Muscle layer of duodenum (tissue), 2 donors: ENCODE results near the gene TACC3.

Experiments
- H3K27ac ChIP-seq: one replicate; pipeline ENCODE4 v1.7.0; 2013; ENCODE audit warnings: mild to moderate bottlenecking, low read length
- H3K27me3 ChIP-seq: one replicate; pipeline ENCODE4 v1.7.0; 2013; ENCODE audit warnings: low read depth, mild to moderate bottlenecking, control low read depth, low read length
- H3K36me3 ChIP-seq, 2 donors: one replicate each; pipeline ENCODE4 v1.7.0; 2013; ENCODE audit warnings: low read length in 2 of 2, control low read depth in 1 of 2, mild to moderate bottlenecking in 1 of 2; ENCODE audit not compliant: insufficient read depth in 2 of 2, control insufficient read depth in 1 of 2
- H3K4me1 ChIP-seq, 2 donors: one replicate each; pipeline ENCODE4 v1.7.0; 2013; ENCODE audit warnings: low read length in 2 of 2, mild to moderate bottlenecking in 2 of 2, control low read depth in 1 of 2, moderate library complexity in 1 of 2; ENCODE audit not compliant: insufficient read depth in 2 of 2, control insufficient read depth in 1 of 2
- H3K4me3 ChIP-seq, 2 donors: one replicate each; pipeline ENCODE4 v1.7.0; 2013; ENCODE audit warnings: low read length in 2 of 2, low read depth in 1 of 2, mild to moderate bottlenecking in 1 of 2
- H3K9me3 ChIP-seq, 2 donors: one replicate each; pipeline ENCODE4 v1.7.0; 2013; ENCODE audit warnings: low read length in 2 of 2, control low read depth in 1 of 2, mild to moderate bottlenecking in 1 of 2; ENCODE audit not compliant: control insufficient read depth in 1 of 2
- donor health status: healthy.

The TACC3 gene

GRCh38 chr4:1717129-1718094 is 3.9 kb upstream of the TACC3 start:
- H3K4me3 ChIP-seq, result no peak overlapping the region
- peaks cover 5 to 41% of the 10 kb centered on the region in 2 donors for H3K4me1 ChIP-seq
- H3K27me3 ChIP-seq, result no peaks in the 10 kb centered on the region
- H3K36me3 ChIP-seq, result peaks cover 0 to 19% of the 10 kb centered on the region in 2 donors
- no peaks in the 10 kb centered on the region for H3K9me3 ChIP-seq
- H3K27ac ChIP-seq, result no peak overlapping the region

GRCh38 chr4:1718095-1718850 is 3.0 kb upstream of the TACC3 start:
- H3K27ac ChIP-seq, result no peak overlapping the region
- peaks cover 0 to 19% of the 10 kb centered on the region in 2 donors for H3K36me3 ChIP-seq
- peaks cover 1 to 41% of the 10 kb centered on the region in 2 donors for H3K4me1 ChIP-seq

GRCh38 chr4:1720163-1720983 is 948 bp upstream of the TACC3 start:
- Histone ChIP-seq H3K4me3 (peak overlapping the region; percentile 82), H3K27me3 (no peaks in the 10 kb centered on the region), H3K36me3 (peaks cover 5 to 19% of the 10 kb centered on the region in 2 donors), H3K27ac (peak overlapping the region; percentile 63), H3K9me3 (no peaks in the 10 kb centered on the region), H3K4me1 (peaks cover 0 to 36% of the 10 kb centered on the region in 2 donors)

More at GRCh38 chr4:1718095-1718850, 3.0 kb upstream of the TACC3 start:
- no peaks in the 10 kb centered on the region for H3K27me3 ChIP-seq
- H3K4me3 ChIP-seq, result no peak overlapping the region
- no peaks in the 10 kb centered on the region for H3K9me3 ChIP-seq

- peaks cover 0 to 36% of the 10 kb centered on the region in 2 donors for H3K4me1 ChIP-seq
- peak overlapping the region; percentile 37 to 82 for H3K4me3 ChIP-seq
- H3K36me3 ChIP-seq, result peaks cover 5 to 15% of the 10 kb centered on the region in 2 donors
- no peaks in the 10 kb centered on the region for H3K9me3 ChIP-seq
- H3K27me3 ChIP-seq, result no peaks in the 10 kb centered on the region
- no peak overlapping the region for H3K27ac ChIP-seq
These were observed 587 bp downstream of the TACC3 start for GRCh38 chr4:1721666-1722550.

- peaks cover 0 to 36% of the 10 kb centered on the region in 2 donors for H3K4me1 ChIP-seq
- no peaks in the 10 kb centered on the region for H3K27me3 ChIP-seq
- H3K27ac ChIP-seq, result peak overlapping the region; percentile 43
- H3K36me3 ChIP-seq, result peaks cover 5 to 8% of the 10 kb centered on the region in 2 donors
- H3K9me3 ChIP-seq, result no peaks in the 10 kb centered on the region
- peak overlapping the region; percentile 37 to 82 for H3K4me3 ChIP-seq
These were observed 1.3 kb downstream of the TACC3 start for GRCh38 chr4:1722551-1723118.

- Histone ChIP-seq H3K4me1 (peaks cover 0 to 34% of the 10 kb centered on the region in 2 donors), H3K27ac (peak overlapping the region; percentile 43)
These were observed 1.9 kb downstream of the TACC3 start for GRCh38 chr4:1723131-1723801.

GRCh38 chr4:1725521-1725920 is 4.2 kb downstream of the TACC3 start:
- Histone ChIP-seq H3K9me3 (no peaks in the 10 kb centered on the region), H3K36me3 (peaks cover 5 to 10% of the 10 kb centered on the region in 2 donors), H3K27me3 (no peaks in the 10 kb centered on the region), H3K27ac (no peak overlapping the region), H3K4me1 (peaks cover 0 to 14% of the 10 kb centered on the region in 2 donors), H3K4me3 (no peak overlapping the region)

More at GRCh38 chr4:1723131-1723801, 1.9 kb downstream of the TACC3 start:
- peaks cover 5 to 8% of the 10 kb centered on the region in 2 donors for H3K36me3 ChIP-seq
- no peaks in the 10 kb centered on the region for H3K27me3 ChIP-seq
- peak overlapping the region; percentile 2 to 28 for H3K4me3 ChIP-seq
- H3K9me3 ChIP-seq, result no peaks in the 10 kb centered on the region

GRCh38 chr4:1726146-1726934 is 5.0 kb downstream of the TACC3 start:
- Histone ChIP-seq H3K36me3 (peaks cover 5 to 16% of the 10 kb centered on the region in 2 donors), H3K27ac (no peak overlapping the region)

More at GRCh38 chr4:1726146-1726934, 5.0 kb downstream of the TACC3 start:
- Histone ChIP-seq H3K27me3 (no peaks in the 10 kb centered on the region), H3K4me1 (peaks cover 0 to 14% of the 10 kb centered on the region in 2 donors), H3K9me3 (no peaks in the 10 kb centered on the region), H3K4me3 (no peak overlapping the region)
